Measurements from ENCODE around the gene ZBTB20.
A peak's percentile ranks its signal among the peaks of the same experiment; 100 is the strongest.
"Not testable (repeated sequence)": the region's sequence is repeated elsewhere in the genome, so short reads cannot be mapped to it uniquely, and the experiment has no call there.

ZBTB20 gene

DNA sequence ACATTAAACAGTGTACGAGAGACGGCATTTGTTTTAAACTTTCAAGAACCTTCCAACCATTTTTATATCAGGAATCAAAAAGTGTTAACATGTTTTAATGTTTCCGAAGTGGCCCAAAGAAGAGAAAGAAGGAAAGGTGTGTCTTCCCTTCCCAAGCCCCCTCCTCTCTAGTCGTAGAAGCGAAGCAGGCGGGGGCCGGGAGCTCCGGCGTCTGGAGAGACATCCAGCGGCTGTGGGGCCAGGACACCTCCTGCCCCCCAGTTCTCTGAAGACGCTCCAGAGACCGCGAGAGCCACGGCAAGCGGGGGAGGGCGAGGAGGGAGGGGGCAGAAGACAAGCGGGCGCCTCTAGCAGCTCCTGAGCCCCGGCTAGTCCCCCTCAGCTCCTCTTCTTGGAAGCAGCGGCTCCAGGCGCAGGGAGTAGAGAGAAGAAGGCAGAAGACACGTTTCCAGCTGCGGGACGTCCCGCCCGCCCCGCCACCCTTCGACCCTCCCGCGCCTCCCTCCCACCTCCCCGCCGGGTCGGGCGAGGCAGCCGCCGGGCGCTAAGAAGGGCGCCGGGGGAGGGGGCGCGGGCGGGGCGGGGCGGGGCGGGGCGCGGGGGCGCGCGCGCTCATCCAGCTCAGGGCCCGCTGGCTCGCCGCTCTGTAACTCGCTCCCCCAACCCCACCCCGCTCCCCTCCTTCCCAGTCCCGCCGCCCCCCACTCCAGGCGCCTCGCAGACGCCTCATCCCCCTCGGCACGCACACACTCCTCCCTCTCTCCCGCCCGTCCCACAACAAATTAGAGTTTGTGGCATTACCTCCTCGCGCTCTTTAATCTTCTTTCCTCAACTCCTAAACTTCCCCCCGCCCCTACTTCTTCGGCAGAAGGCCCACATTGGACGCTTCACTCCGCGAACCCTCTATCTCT lies at the start of gene ZBTB20:
TSS of gene ZBTB20 (minus strand) at position 871 of the 911 bp plus-strand sequence.
- H3K36me3 ChIP-seq (ENCODE audit: control insufficient read depth, insufficient read depth, low read length): no peaks in the 10 kb centered on the region
- no CpG with 5 or more reads among the region's 72 CpGs for WGBS (ENCODE audit: insufficient coverage, insufficient read length)

DNA sequence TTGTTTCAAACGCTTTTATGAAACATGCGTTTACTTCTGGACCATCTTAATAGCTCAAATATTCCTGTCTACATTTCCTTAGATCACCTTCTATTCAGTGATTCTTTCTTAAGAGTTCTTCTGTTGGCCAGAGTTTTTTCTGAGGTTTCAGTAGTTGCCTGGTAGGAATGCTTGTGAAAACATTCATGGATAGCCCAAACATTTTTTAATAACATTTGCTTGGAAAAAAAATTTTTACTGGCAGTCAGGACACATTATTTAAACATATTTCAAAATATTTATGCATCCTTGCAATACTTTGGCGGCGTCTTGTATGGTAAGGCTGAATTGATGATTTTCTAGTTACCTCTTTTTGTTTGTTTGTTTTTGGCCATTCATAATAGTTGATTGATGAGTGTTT lies 47.4 kb upstream of the ZBTB20 start:
- Histone ChIP-seq H3K27me3 (ENCODE audit: control insufficient read depth, insufficient read depth, low read length) (no peaks in the 10 kb centered on the region), H3K4me1 (ENCODE audit: control insufficient read depth, insufficient read depth, low read length) (no peaks in the 10 kb centered on the region), H3K27ac (ENCODE audit: low read length) (no peak overlapping the region), H3K9me3 (ENCODE audit: control insufficient read depth, insufficient read depth, low read length) (no peaks in the 10 kb centered on the region), H3K4me3 (ENCODE audit: low read length) (no peak overlapping the region), H3K36me3 (ENCODE audit: control insufficient read depth, insufficient read depth, low read length) (no peaks in the 10 kb centered on the region)
- no CpG with 5 or more reads among the region's 4 CpGs for WGBS (ENCODE audit: insufficient coverage, insufficient read length)
- DNase-seq (ENCODE audit: low read depth, low spot score): no peak

More for the DNA sequence above, at the start of gene ZBTB20:
- peak within 1 kb of the TSS; percentile 97 for H3K4me3 ChIP-seq (ENCODE audit: low read length)
- DNase-seq (ENCODE audit: low read depth, low spot score): no peak
- H3K27ac ChIP-seq (ENCODE audit: low read length): no peak within 1 kb of the TSS
- no peaks in the 10 kb centered on the region for H3K27me3 ChIP-seq (ENCODE audit: control insufficient read depth, insufficient read depth, low read length)
- no peaks in the 10 kb centered on the region for H3K4me1 ChIP-seq (ENCODE audit: control insufficient read depth, insufficient read depth, low read length)
- H3K9me3 ChIP-seq (ENCODE audit: control insufficient read depth, insufficient read depth, low read length): no peaks in the 10 kb centered on the region

DNA sequence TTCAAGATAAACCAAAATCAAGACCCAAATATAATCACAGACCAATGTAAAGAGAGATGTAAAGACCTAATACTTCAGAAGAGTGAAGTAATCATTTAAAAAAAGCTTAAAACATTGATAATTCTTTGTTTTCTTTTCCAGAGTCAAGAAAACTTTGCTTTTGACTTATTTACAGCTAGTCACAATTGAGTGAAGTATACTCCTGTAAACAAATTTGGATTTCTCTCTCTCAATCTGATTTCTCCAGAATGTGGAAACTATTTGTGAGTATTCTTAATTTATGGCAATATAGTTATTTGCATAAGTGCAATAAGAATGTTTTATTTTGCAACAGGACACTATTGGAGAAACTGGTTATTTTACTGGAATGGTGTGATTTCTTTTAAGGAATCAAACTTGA lies 43.7 kb upstream of the ZBTB20 start:
- no peaks in the 10 kb centered on the region for H3K9me3 ChIP-seq (ENCODE audit: control insufficient read depth, insufficient read depth, low read length)
- H3K4me3 ChIP-seq (ENCODE audit: low read length): no peak overlapping the region
- H3K4me1 ChIP-seq (ENCODE audit: control insufficient read depth, insufficient read depth, low read length): no peaks in the 10 kb centered on the region
- no peak overlapping the region for H3K27ac ChIP-seq (ENCODE audit: low read length)
- H3K36me3 ChIP-seq (ENCODE audit: control insufficient read depth, insufficient read depth, low read length): no peaks in the 10 kb centered on the region
- no peak for DNase-seq (ENCODE audit: low read depth, low spot score)
- no peaks in the 10 kb centered on the region for H3K27me3 ChIP-seq (ENCODE audit: control insufficient read depth, insufficient read depth, low read length)

DNA sequence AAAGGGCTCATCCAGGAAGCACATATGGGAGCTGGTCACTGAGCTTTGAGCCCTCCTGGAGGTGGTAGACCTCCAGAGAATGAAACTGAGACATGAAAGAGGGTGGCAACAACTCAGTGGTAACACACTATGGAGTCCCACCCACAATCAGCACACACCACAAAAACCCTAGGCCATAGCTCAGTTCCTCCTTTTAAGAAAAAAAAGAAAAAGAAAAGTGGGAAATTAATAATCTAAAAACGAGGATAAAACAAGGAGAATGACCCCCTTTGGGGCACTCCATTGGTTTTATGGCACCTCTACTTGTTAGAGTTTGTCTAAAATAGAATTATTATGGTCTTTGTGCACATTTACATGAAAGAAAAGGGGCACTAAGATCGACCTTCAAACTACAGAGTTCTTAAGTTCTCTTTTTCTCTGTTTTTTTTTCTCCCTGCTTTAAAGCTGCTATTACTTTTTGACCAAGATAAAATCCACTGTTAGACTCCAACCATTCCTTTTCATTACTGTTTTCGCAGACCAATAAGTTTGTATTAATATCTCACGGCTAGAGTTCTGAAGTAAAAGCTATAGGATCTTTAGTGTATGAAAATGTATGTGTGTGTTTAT lies 40.2 kb upstream of the ZBTB20 start:
- H3K9me3 ChIP-seq (ENCODE audit: control insufficient read depth, insufficient read depth, low read length): no peaks in the 10 kb centered on the region
- H3K36me3 ChIP-seq (ENCODE audit: control insufficient read depth, insufficient read depth, low read length): no peaks in the 10 kb centered on the region
- no peaks in the 10 kb centered on the region for H3K27me3 ChIP-seq (ENCODE audit: control insufficient read depth, insufficient read depth, low read length)
- WGBS (ENCODE audit: insufficient coverage, insufficient read length): no CpG with 5 or more reads among the region's 4 CpGs
- H3K4me3 ChIP-seq (ENCODE audit: low read length): no peak overlapping the region
- H3K27ac ChIP-seq (ENCODE audit: low read length): no peak overlapping the region
- DNase-seq (ENCODE audit: low read depth, low spot score): no peak
- no peaks in the 10 kb centered on the region for H3K4me1 ChIP-seq (ENCODE audit: control insufficient read depth, insufficient read depth, low read length)

DNA sequence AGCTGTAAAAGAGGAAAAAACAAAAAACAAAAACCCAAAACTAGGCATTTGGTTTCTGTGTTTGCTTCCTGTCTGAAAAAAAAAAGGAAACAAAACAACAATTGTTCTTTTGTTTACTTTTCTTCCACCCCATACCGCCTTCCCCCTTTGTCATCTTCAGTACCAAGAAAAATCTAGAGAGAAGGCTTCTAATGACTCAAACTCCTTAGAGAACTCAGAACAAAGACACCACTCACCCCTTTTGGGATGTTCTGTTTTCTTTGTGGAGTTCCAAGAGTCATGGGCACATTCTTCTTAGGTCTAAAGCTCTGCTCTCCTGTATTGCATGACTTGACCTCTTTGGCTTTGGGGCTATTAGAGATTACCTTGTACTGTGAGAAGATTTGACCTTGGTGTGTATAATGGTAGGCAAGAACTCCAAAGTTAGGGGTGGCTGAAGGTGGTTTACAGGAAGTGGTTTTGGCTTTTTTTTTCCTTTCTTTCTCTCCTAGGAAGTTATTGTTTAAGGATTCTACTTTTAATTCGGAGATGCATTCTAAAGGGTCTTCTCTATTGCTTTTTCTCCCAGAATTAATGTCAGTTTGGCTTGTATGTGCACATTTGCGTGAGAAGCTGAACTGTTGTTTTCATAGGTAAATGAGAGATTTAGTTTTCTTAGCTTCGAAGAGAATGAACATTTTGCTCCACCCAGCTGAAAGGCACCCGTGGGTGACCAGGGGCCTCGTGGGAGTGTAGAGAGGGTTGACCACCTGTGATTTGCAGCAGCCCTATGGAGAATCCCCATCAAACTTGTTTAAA lies 39.5 kb upstream of the ZBTB20 start:
- H3K36me3 ChIP-seq (ENCODE audit: control insufficient read depth, insufficient read depth, low read length): no peaks in the 10 kb centered on the region
- no peaks in the 10 kb centered on the region for H3K4me1 ChIP-seq (ENCODE audit: control insufficient read depth, insufficient read depth, low read length)
- H3K4me3 ChIP-seq (ENCODE audit: low read length): no peak overlapping the region
- H3K9me3 ChIP-seq (ENCODE audit: control insufficient read depth, insufficient read depth, low read length): no peaks in the 10 kb centered on the region
- DNase-seq (ENCODE audit: low read depth, low spot score): no peak
- no peak overlapping the region for H3K27ac ChIP-seq (ENCODE audit: low read length)
- WGBS (ENCODE audit: insufficient coverage, insufficient read length): no CpG with 5 or more reads among the region's 6 CpGs
- no peaks in the 10 kb centered on the region for H3K27me3 ChIP-seq (ENCODE audit: control insufficient read depth, insufficient read depth, low read length)

DNA sequence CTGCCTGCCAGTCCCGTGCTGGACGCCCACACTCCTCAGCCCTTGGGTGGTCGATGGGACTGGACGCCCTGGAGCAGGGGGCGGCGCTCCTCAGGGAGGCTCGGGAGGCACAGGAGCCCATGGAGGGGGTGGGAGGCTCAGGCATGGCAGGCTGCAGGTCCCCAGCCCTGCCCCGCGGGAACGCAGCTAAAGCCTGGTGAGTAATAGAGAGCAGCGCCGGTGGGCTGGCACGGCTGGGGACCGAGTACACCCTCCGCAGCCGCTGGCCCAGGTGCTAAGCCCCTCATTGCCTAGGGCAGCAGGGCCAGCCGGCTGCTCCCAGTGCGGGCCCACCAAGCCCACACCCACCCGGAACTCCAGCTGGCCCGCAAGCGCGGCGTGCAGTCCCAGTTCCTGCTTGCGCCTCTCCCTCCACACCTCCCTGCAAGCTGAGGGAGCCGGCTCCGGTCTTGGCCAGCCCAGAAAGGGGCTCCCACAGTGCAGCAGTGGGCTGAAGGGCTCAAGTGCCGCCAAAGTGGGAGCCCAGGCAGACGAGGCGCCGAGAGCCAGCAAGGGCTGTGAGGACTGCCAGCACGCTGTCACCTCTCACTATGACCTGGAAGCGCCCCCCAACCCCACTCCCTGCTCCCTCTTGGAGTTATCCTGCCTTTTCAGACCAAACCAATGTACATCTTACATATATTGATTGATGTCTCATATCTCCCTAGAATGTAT lies 37.9 kb upstream of the ZBTB20 start:
- WGBS (ENCODE audit: insufficient coverage, insufficient read length): no CpG with 5 or more reads among the region's 32 CpGs

DNA sequence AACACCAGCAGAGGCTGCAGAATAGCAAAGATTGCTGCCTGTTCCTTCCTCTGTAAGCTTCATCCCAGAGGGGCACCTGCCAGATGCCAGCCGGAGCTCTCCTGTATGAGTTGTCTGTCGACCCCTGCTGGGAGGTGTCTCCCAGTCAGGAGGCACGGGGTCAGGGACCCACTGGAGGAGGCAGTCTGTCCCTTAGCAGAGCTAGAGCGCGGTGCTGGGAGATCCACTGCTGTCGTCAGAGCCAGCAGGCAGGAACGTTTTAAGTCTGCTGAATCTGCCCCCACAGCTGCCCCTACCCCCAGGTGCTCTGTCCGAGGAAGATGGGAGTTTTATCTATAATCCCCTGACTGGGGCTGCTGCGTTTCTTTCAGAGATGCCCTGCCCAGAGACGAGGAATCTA lies 31.8 kb upstream of the ZBTB20 start:
- not testable (repeated sequence) for H3K9me3 ChIP-seq (ENCODE audit: control insufficient read depth, insufficient read depth, low read length); H3K4me1 ChIP-seq (ENCODE audit: control insufficient read depth, insufficient read depth, low read length); H3K27ac ChIP-seq (ENCODE audit: low read length); H3K4me3 ChIP-seq (ENCODE audit: low read length); H3K36me3 ChIP-seq (ENCODE audit: control insufficient read depth, insufficient read depth, low read length); H3K27me3 ChIP-seq (ENCODE audit: control insufficient read depth, insufficient read depth, low read length); DNase-seq (ENCODE audit: low read depth, low spot score)
- WGBS (ENCODE audit: insufficient coverage, insufficient read length): no CpG with 5 or more reads among the region's 10 CpGs

More for the DNA sequence above, 37.9 kb upstream of the ZBTB20 start:
- not testable (repeated sequence) for H3K9me3 ChIP-seq (ENCODE audit: control insufficient read depth, insufficient read depth, low read length); H3K36me3 ChIP-seq (ENCODE audit: control insufficient read depth, insufficient read depth, low read length); H3K4me1 ChIP-seq (ENCODE audit: control insufficient read depth, insufficient read depth, low read length); DNase-seq (ENCODE audit: low read depth, low spot score); H3K27me3 ChIP-seq (ENCODE audit: control insufficient read depth, insufficient read depth, low read length); H3K27ac ChIP-seq (ENCODE audit: low read length); H3K4me3 ChIP-seq (ENCODE audit: low read length)

DNA sequence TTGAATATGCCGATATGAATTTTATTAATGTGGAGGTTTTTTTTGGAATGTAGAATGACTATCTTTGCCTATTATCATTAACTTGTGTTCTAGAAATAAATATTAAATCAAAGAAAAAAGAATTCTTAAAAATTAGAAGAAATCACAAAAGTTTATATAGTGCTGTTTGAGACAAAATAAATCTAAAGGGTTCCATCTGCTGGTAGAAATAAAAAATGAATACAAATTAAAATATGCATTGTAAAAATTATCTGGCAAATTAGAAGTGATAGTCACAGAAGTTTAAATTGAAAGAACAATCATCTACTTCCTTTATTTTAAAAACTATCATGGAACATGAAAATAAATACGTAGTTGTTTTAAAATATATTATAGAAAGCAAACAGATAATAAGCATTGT lies 22.7 kb upstream of the ZBTB20 start:
- Histone ChIP-seq H3K9me3 (ENCODE audit: control insufficient read depth, insufficient read depth, low read length) (no peaks in the 10 kb centered on the region), H3K4me3 (ENCODE audit: low read length) (no peak overlapping the region), H3K27ac (ENCODE audit: low read length) (no peak overlapping the region), H3K4me1 (ENCODE audit: control insufficient read depth, insufficient read depth, low read length) (no peaks in the 10 kb centered on the region), H3K36me3 (ENCODE audit: control insufficient read depth, insufficient read depth, low read length) (no peaks in the 10 kb centered on the region), H3K27me3 (ENCODE audit: control insufficient read depth, insufficient read depth, low read length) (no peaks in the 10 kb centered on the region)
- 100% methylated on average over 1 of the region's 2 CpGs for WGBS (ENCODE audit: insufficient coverage, insufficient read length)
- DNase-seq (ENCODE audit: low read depth, low spot score): no peak

DNA sequence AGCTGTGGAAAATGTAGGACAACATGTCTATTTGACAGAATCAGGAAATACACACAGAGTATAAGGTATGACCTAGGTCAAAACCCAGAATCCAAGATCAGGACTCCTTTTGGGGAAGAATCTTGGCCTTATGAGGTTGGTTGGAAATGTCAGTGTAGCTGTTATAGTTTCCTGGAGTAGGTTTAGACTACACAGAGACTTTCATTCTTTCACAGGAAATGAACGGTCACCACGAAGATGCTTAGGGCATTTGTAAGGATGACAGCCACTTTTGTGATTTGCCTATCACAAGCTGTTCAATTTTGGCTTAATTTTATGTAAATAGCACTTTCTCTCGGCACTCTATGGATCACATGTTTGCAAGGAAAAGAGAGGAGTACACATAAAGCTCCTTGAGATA lies 18.6 kb upstream of the ZBTB20 start:
- no peak overlapping the region for H3K4me3 ChIP-seq (ENCODE audit: low read length)
- no peak for DNase-seq (ENCODE audit: low read depth, low spot score)
- no peak overlapping the region for H3K27ac ChIP-seq (ENCODE audit: low read length)
- no peaks in the 10 kb centered on the region for H3K36me3 ChIP-seq (ENCODE audit: control insufficient read depth, insufficient read depth, low read length)
- H3K27me3 ChIP-seq (ENCODE audit: control insufficient read depth, insufficient read depth, low read length): no peaks in the 10 kb centered on the region
- no CpG with 5 or more reads among the region's 3 CpGs for WGBS (ENCODE audit: insufficient coverage, insufficient read length)
- H3K4me1 ChIP-seq (ENCODE audit: control insufficient read depth, insufficient read depth, low read length): no peaks in the 10 kb centered on the region
- H3K9me3 ChIP-seq (ENCODE audit: control insufficient read depth, insufficient read depth, low read length): no peaks in the 10 kb centered on the region

DNA sequence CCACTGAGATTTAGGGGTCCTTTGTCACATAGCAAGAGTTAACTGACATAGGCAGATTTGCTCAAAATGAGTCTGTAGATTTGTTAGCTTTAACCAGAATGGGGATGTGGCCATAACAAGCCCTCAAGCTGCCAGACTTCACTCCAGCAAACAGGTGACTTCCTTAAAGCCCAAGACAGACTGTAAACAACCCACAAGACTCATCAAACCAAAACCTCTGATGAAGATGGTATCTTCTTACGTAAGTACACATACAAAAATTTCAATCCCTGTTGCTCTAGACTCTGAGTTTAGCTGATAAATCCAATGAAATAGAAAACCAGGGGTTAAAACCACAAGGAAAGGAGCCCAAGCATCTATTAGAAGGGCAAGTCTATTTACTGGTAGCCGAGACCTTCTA lies 18.2 kb upstream of the ZBTB20 start:
- H3K4me3 ChIP-seq (ENCODE audit: low read length): no peak overlapping the region
- no peaks in the 10 kb centered on the region for H3K4me1 ChIP-seq (ENCODE audit: control insufficient read depth, insufficient read depth, low read length)
- DNase-seq (ENCODE audit: low read depth, low spot score): no peak
- no peaks in the 10 kb centered on the region for H3K9me3 ChIP-seq (ENCODE audit: control insufficient read depth, insufficient read depth, low read length)
- WGBS (ENCODE audit: insufficient coverage, insufficient read length): no CpG with 5 or more reads among the region's 2 CpGs
- no peak overlapping the region for H3K27ac ChIP-seq (ENCODE audit: low read length)
- H3K27me3 ChIP-seq (ENCODE audit: control insufficient read depth, insufficient read depth, low read length): no peaks in the 10 kb centered on the region
- no peaks in the 10 kb centered on the region for H3K36me3 ChIP-seq (ENCODE audit: control insufficient read depth, insufficient read depth, low read length)
